NCI-H460 (cell line): Measurements from ENCODE around the gene CD81. TPM values are rescaled to one million over a fixed set of nuclear protein-coding genes. Genes with fewer than 3 reads are reported as not detected.

Experiments
- DNase-seq: peaks from one replicate; pipeline ENCODE4 v3.0.0-alpha.2; 2016; ENCODE audit warnings: low read depth; ENCODE audit errors: extremely low read depth
- total RNA-seq: library from RNA; depleted of rRNA; stranded (reverse); fragments of >200 nt; shearing (Covaris generic); gene quantifications from 2 replicates; pipeline ENCODE4 v1.2.3, GENCODE V29; 2014

The CD81 gene
- total RNA-seq, 1 experiment from 2014 or later = 75.2 TPM

GRCh38 chr11:2388431-2389376, 11.6 kb downstream of the CD81 start:
- no peak for DNase-seq

- no peak for DNase-seq
These were observed 12.4 kb downstream of the CD81 start for GRCh38 chr11:2389377-2390026.

GRCh38 chr11:2390091-2390724, 13.1 kb downstream of the CD81 start:
- no peak for DNase-seq

GRCh38 chr11:2390725-2391151, 13.6 kb downstream of the CD81 start:
- DNase-seq = no peak

- DNase-seq = no peak
These were observed 14.3 kb downstream of the CD81 start for GRCh38 chr11:2391181-2391975.

- no peak for DNase-seq
These were observed 15.3 kb downstream of the CD81 start for GRCh38 chr11:2392241-2392959.

GRCh38 chr11:2393111-2393868, 16.2 kb downstream of the CD81 start:
- DNase-seq = no peak

GRCh38 chr11:2393941-2394817, 17.1 kb downstream of the CD81 start:
- no peak for DNase-seq

- no peak for DNase-seq
These were observed 17.7 kb downstream of the CD81 start for GRCh38 chr11:2394818-2395105.

- DNase-seq = no peak
These were observed 18.2 kb downstream of the CD81 start for GRCh38 chr11:2395211-2395730.

- DNase-seq = no peak
These were observed 18.7 kb downstream of the CD81 start for GRCh38 chr11:2395856-2396255.

GRCh38 chr11:2396471-2396870, 19.4 kb downstream of the CD81 start:
- no peak for DNase-seq

- DNase-seq = no peak
These were observed 19.9 kb downstream of the CD81 start for GRCh38 chr11:2397005-2397404.

- DNase-seq = no peak
These were observed 21.7 kb downstream of the CD81 start for GRCh38 chr11:2398664-2399355.

- no peak for DNase-seq
These were observed 22.5 kb downstream of the CD81 start for GRCh38 chr11:2399488-2400068.

GRCh38 chr11:2400069-2400761, 23.1 kb downstream of the CD81 start, which contains the start of gene TSSC4:
Gene TSSC4 (plus strand): TSS chr11:2400750. CDS start chr11:2402634, 1,884 bp downstream.
- peak; percentile 99 for DNase-seq
